Measurements from ENCODE around the gene DLX2.

DNA sequence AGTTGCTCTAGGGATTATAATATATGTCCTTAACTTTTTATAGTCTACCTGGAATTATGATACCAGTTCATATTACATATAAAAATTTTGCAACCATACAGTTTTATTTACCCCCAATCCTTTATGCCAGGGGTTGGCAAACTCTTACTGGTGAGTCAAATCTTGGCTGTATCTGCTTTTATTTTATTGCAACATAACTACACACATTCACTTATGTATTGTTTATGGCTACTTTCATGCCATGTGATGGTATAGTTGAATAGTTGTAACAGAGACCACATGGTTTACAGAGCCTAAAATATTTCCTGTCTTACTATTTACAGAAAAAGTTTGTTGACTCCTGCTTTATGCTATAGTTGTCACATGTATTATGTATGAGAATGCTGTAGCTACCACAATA, 25.8 kb upstream of the DLX2 start:
- TF ChIP-seq, protein P1, sequence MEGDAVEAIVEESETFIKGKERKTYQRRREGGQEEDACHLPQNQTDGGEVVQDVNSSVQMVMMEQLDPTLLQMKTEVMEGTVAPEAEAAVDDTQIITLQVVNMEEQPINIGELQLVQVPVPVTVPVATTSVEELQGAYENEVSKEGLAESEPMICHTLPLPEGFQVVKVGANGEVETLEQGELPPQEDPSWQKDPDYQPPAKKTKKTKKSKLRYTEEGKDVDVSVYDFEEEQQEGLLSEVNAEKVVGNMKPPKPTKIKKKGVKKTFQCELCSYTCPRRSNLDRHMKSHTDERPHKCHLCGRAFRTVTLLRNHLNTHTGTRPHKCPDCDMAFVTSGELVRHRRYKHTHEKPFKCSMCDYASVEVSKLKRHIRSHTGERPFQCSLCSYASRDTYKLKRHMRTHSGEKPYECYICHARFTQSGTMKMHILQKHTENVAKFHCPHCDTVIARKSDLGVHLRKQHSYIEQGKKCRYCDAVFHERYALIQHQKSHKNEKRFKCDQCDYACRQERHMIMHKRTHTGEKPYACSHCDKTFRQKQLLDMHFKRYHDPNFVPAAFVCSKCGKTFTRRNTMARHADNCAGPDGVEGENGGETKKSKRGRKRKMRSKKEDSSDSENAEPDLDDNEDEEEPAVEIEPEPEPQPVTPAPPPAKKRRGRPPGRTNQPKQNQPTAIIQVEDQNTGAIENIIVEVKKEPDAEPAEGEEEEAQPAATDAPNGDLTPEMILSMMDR (conservative IDR thresholded peaks at IDR 0.05; ENCODE audit: low read length), result no peak
- no peak for TF ChIP-seq EZH2phosphoT487 (IDR thresholded peaks at IDR 0.05; ENCODE audit: borderline replicate concordance)

Measured in Loucy (cell line).